Measurements from ENCODE around the gene EVA1C.

- no peak for TF ChIP-seq CTCF (IDR thresholded peaks at IDR 0.05; ENCODE audit: low read depth, low read length)
- no peak for TF ChIP-seq EZH2phosphoT487 (IDR thresholded peaks at IDR 0.05; ENCODE audit: low read depth)
These were observed 23.0 kb upstream of the EVA1C start for GRCh38 chr21:32389337-32390015.

Data from OCI-LY3 (cell line).